HCT116 (cell line): ENCODE results near the gene SV2A. TPM values are rescaled to one million over a fixed set of nuclear protein-coding genes. Genes with fewer than 3 reads are reported as not detected.

Experiments used
- ATAC-seq: fragments of 200-7000 bp; cut with Tn5 transposase; 2 replicates; pipeline ENCODE4 v1.9.1; 2020; ENCODE audit warnings: mild to moderate bottlenecking, moderate library complexity
- BruUV-seq: library from RNA; stranded (reverse); fragments of 400-500 nt; replicated peaks from 2 replicates; lab custom pipeline; 2021; lab: Mats Ljungman, UMichigan
- CTCF ChIA-PET: fragments of 300-600 bp; sonication (Branson Sonifier 250); formaldehyde crosslinking; loops from one replicate; lab custom pipeline; 2021; ENCODE audit warnings: antibody characterized with exemption; lab: Charles Lee
- POLR2A ChIA-PET: fragments of 300-600, 350-600 bp; sonication (Branson Sonifier 250); formaldehyde crosslinking; loops from one replicate; lab custom pipeline; 2021; ENCODE audit warnings: antibody characterized with exemption; lab: Charles Lee
- RAD21 ChIA-PET, 2 experiments: fragments of 300-600 bp; sonication (Branson Sonifier 250); formaldehyde crosslinking; loops; one replicate each; lab custom pipeline; 2023; ENCODE audit warnings: low total read pairs in 2 of 2; ENCODE audit not compliant: uncharacterized antibody in 2 of 2, unreplicated experiment in 2 of 2, low non-redundant PET in 1 of 2; lab: Charles Lee
- DNase-seq: peaks from one replicate; pipeline ENCODE4 v3.0.0-alpha.2; 2010; ENCODE audit warnings: low read depth, low spot score
- H2AFZ ChIP-seq: fragments of 200-600 bp; shearing (Covaris generic), sonication (generic); 2 replicates; pipeline ENCODE4 v1.6.1; 2017; ENCODE audit warnings: low read depth, mixed run types, mixed read lengths, antibody characterized with exemption, low read length; ENCODE audit not compliant: poor library complexity, severe bottlenecking
- H3K27ac ChIP-seq: 2 replicates; pipeline ENCODE4 v1.5.1; 2012; ENCODE audit warnings: low read depth, low read length
- H3K27me3 ChIP-seq: fragments of 200-600 bp; sonication (generic); 2 replicates; pipeline ENCODE4 v1.6.1; 2016; ENCODE audit warnings: mixed run types, low read length, mixed read lengths; ENCODE audit not compliant: insufficient read depth
- H3K36me3 ChIP-seq, 2 experiments: fragments of 200-500 bp in 1 of 2; fragments of 200-600 bp in 1 of 2; sonication (Bioruptor generic) in 1 of 2; sonication (generic) in 1 of 2; 2 replicates each; pipeline versions ENCODE4 v1.5.1 to v1.6.1; 2014 to 2016; ENCODE audit warnings: low read length in 2 of 2, inconsistent platforms in 1 of 2, mixed read lengths in 1 of 2, mixed run types in 1 of 2; ENCODE audit not compliant: insufficient read depth in 2 of 2, control insufficient read depth in 1 of 2
- H3K4me1 ChIP-seq, 2 experiments: fragments of 200-600 bp in 1 of 2; sonication (generic) in 1 of 2; 2 replicates each; pipeline versions ENCODE4 v1.5.1 to v1.6.1; 2012 to 2017; ENCODE audit warnings: low read length in 2 of 2, inconsistent platforms in 1 of 2, mild to moderate bottlenecking in 1 of 2, mixed read lengths in 1 of 2, mixed run types in 1 of 2, moderate library complexity in 1 of 2; ENCODE audit not compliant: insufficient read depth in 2 of 2, control insufficient read depth in 1 of 2
- H3K4me2 ChIP-seq: fragments of 200-600 bp; sonication (generic); 2 replicates; pipeline ENCODE4 v1.6.1; 2017; ENCODE audit warnings: mixed run types, low read length, mixed read lengths
- H3K4me3 ChIP-seq, 2 experiments: fragments of 200-600 bp in 1 of 2; sonication (generic) in 1 of 2; replicated peaks in 1 of 2; 2 replicates each; pipeline ENCODE4 v1.5.1; 2011 to 2016; ENCODE audit warnings: low read length in 2 of 2, control low read depth in 1 of 2, low read depth in 1 of 2, mild to moderate bottlenecking in 1 of 2, mixed read lengths in 1 of 2, mixed run types in 1 of 2
- H3K79me2 ChIP-seq: fragments of 200-600 bp; sonication (generic); 2 replicates; pipeline ENCODE4 v1.6.1; 2017; ENCODE audit warnings: mild to moderate bottlenecking, mixed run types, low read length, moderate library complexity, mixed read lengths; ENCODE audit not compliant: insufficient read depth
- H3K9ac ChIP-seq: fragments of 200-600 bp; sonication (generic); 2 replicates; pipeline ENCODE4 v1.6.1; 2016; ENCODE audit warnings: low read length, mixed read lengths
- H3K9me2 ChIP-seq: fragments of 200-600 bp; sonication (generic), shearing (Covaris generic); 2 replicates; pipeline ENCODE4 v1.6.1; 2017; ENCODE audit warnings: mixed run types, mild to moderate bottlenecking, moderate library complexity; ENCODE audit not compliant: insufficient read depth
- H3K9me3 ChIP-seq, 2 experiments: fragments of 200-500 bp in 1 of 2; fragments of 200-600 bp in 1 of 2; sonication (Bioruptor generic) in 1 of 2; sonication (generic) in 1 of 2; 2 replicates each; pipeline ENCODE4 v1.6.1; 2014 to 2017; ENCODE audit warnings: low read length in 2 of 2, mixed read lengths in 2 of 2, inconsistent platforms in 1 of 2, low read depth in 1 of 2, mild to moderate bottlenecking in 1 of 2, mixed run types in 1 of 2, moderate library complexity in 1 of 2; ENCODE audit not compliant: control insufficient read depth in 1 of 2, insufficient read depth in 1 of 2
- H4K20me1 ChIP-seq: fragments of 200-600 bp; sonication (generic), shearing (Covaris generic); 2 replicates; pipeline ENCODE4 v1.6.1; 2017; ENCODE audit warnings: mixed run types, mild to moderate bottlenecking, moderate library complexity; ENCODE audit not compliant: insufficient read depth
- CEBPB ChIP-seq: IDR thresholded peaks from 2 replicates; pipeline ENCODE4 v1.6.1; 2012; ENCODE audit warnings: low read depth
- EZH2 ChIP-seq: fragments of 200-600 bp; sonication (generic); IDR thresholded peaks from 2 replicates; pipeline ENCODE4 v1.6.1; 2017; ENCODE audit warnings: antibody characterized with exemption, mixed run types
- POLR2AphosphoS5 ChIP-seq: IDR thresholded peaks from 2 replicates; pipeline ENCODE4 v1.6.1; 2011; ENCODE audit warnings: mild to moderate bottlenecking, low read depth, low read length, moderate library complexity
- RAD21 ChIP-seq: IDR thresholded peaks from 2 replicates; pipeline ENCODE4 v1.6.1; 2012; ENCODE audit warnings: low read depth, mild to moderate bottlenecking
- SRF ChIP-seq: IDR thresholded peaks from 2 replicates; pipeline ENCODE4 v1.6.1; 2012; ENCODE audit warnings: low read depth
- TCF7L2 ChIP-seq: IDR thresholded peaks from 2 replicates; pipeline ENCODE4 v1.7.0; 2011; ENCODE audit warnings: borderline replicate concordance, inconsistent platforms; ENCODE audit not compliant: insufficient read depth, insufficient read length; ENCODE audit errors: extremely low read depth
- intact Hi-C: fragments of 100-400 bp; cut with micrococcal nuclease; formaldehyde crosslinking; loops from 2 replicates; pipeline ENCODE4 v1.10.0; 2022
- total RNA-seq: library from RNA; stranded (reverse); gene quantifications from one replicate; pipeline ENCODE4 v1.2.1, GENCODE V29; 2021; ENCODE audit not compliant: unreplicated experiment
- TF ChIP-seq, protein P1 (sequence below), 3 experiments: fragments of 200-600 bp in 1 of 3; sonication (generic) in 1 of 3; IDR thresholded peaks in 2 of 3; conservative IDR thresholded peaks in 1 of 3; 2 replicates each; pipeline ENCODE4 v1.5.1; 2012 to 2017; ENCODE audit warnings: low read depth in 2 of 3, low read length in 2 of 3, antibody characterized with exemption in 1 of 3, borderline replicate concordance in 1 of 3, control low read depth in 1 of 3, mild to moderate bottlenecking in 1 of 3, mixed read lengths in 1 of 3, mixed run types in 1 of 3, moderate library complexity in 1 of 3; ENCODE audit not compliant: insufficient read depth in 1 of 3
- TF ChIP-seq, protein P2 (sequence below): IDR thresholded peaks from 2 replicates; pipeline ENCODE4 v1.6.1; 2012
- TF ChIP-seq, protein P3 (sequence below): IDR thresholded peaks from 2 replicates; pipeline ENCODE4 v1.6.1; 2011; ENCODE audit warnings: mild to moderate bottlenecking, low read length, moderate library complexity; ENCODE audit not compliant: insufficient replicate concordance; ENCODE audit errors: extremely low read depth

Gene SV2A
- total RNA-seq, 1 experiment from 2014 or later, result 0.15 TPM

DNA sequence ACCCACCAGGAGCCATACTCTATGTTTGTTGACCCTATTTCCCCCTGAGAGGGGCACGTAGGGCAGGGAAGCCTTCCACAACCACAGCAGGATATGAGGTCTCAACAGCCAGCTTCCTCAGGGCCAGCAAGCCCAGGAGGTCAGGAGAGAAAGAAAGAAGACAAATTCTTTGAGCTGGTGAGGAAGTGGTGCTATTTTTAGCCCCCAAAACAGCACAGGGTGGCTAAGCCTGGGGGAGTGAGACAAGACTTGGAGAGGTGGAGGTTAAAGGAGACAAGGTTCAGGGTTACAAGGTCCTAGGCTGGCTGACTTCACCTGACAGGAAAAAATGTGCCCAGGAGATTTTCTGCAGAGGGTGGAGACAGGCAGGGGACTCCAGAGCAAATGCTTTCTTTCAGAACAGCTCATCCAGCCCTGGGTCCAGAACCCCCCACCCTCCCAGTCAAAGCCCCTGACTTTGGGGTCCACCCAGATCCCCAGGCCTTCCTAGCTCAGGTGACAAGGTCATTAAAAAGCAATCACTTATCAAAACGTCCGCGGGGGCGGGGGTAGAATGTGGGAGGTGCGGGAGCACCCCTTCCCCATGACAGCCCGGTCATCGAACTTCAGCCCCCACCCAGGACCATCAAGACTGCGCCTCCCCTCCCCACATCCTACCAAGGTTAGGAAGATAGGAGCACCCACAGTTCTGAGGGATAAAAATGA lies 1.3 kb downstream of the SV2A start:
- CTCF ChIA-PET, result no interaction called here
- Histone ChIP-seq H3K4me2 (no peak overlapping the region), H3K9me3 (no peaks in the 10 kb centered on the region), H4K20me1 (no peaks in the 10 kb centered on the region), H3K27ac (no peak overlapping the region), H3K4me3 (no peak overlapping the region)
- POLR2A ChIA-PET, result no interaction called here
- intact Hi-C loops, result no loop called here
- RAD21 ChIA-PET, result no interaction called here
- TF ChIP-seq SRF, result no peak
- no peak for TF ChIP-seq CEBPB
- TF ChIP-seq TCF7L2, result no peak
- TF ChIP-seq, protein P1, sequence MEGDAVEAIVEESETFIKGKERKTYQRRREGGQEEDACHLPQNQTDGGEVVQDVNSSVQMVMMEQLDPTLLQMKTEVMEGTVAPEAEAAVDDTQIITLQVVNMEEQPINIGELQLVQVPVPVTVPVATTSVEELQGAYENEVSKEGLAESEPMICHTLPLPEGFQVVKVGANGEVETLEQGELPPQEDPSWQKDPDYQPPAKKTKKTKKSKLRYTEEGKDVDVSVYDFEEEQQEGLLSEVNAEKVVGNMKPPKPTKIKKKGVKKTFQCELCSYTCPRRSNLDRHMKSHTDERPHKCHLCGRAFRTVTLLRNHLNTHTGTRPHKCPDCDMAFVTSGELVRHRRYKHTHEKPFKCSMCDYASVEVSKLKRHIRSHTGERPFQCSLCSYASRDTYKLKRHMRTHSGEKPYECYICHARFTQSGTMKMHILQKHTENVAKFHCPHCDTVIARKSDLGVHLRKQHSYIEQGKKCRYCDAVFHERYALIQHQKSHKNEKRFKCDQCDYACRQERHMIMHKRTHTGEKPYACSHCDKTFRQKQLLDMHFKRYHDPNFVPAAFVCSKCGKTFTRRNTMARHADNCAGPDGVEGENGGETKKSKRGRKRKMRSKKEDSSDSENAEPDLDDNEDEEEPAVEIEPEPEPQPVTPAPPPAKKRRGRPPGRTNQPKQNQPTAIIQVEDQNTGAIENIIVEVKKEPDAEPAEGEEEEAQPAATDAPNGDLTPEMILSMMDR (IDR thresholded peaks at IDR 0.05 in 2 of 3, conservative IDR thresholded peaks at IDR 0.05 in 1 of 3; ENCODE audit: borderline replicate concordance in 1 of 3, insufficient read depth in 1 of 3, low read depth in 2 of 3, low read length in 2 of 3), result no peak
- no peak for TF ChIP-seq RAD21
- TF ChIP-seq, protein P2, sequence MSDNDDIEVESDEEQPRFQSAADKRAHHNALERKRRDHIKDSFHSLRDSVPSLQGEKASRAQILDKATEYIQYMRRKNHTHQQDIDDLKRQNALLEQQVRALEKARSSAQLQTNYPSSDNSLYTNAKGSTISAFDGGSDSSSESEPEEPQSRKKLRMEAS, result no peak
- TF ChIP-seq, protein P3, sequence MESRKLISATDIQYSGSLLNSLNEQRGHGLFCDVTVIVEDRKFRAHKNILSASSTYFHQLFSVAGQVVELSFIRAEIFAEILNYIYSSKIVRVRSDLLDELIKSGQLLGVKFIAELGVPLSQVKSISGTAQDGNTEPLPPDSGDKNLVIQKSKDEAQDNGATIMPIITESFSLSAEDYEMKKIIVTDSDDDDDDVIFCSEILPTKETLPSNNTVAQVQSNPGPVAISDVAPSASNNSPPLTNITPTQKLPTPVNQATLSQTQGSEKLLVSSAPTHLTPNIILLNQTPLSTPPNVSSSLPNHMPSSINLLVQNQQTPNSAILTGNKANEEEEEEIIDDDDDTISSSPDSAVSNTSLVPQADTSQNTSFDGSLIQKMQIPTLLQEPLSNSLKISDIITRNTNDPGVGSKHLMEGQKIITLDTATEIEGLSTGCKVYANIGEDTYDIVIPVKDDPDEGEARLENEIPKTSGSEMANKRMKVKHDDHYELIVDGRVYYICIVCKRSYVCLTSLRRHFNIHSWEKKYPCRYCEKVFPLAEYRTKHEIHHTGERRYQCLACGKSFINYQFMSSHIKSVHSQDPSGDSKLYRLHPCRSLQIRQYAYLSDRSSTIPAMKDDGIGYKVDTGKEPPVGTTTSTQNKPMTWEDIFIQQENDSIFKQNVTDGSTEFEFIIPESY, result no peak
- TF ChIP-seq POLR2AphosphoS5, result no peak
- no peak for TF ChIP-seq EZH2
- TF ChIP-seq, all 23 proteins: peak for 0
- Histone ChIP-seq H3K79me2 (no peaks in the 10 kb centered on the region), H3K36me3 (no peaks in the 10 kb centered on the region), H3K4me1 (no peaks in the 10 kb centered on the region), H3K9me2 (no peaks in the 10 kb centered on the region), H2AFZ (no peak overlapping the region), H3K9ac (no peak overlapping the region), H3K27me3 (no peaks in the 10 kb centered on the region)
- no TSS peak for BruUV-seq
- ATAC-seq (no peak), DNase-seq (no peak)
